ENCODE measurements around the gene PTF1A.
"Not testable (repeated sequence)": the region's sequence is repeated elsewhere in the genome, so short reads cannot be mapped to it uniquely, and the experiment has no call there.

PTF1A gene

GRCh38 chr10:23204773-23205172 lies 12.7 kb downstream of the PTF1A start:
- DNase-seq = no peak

- DNase-seq = no peak
Measured at GRCh38 chr10:23205972-23206642, 14.0 kb downstream of the PTF1A start.

GRCh38 chr10:23217471-23217870 lies 25.4 kb downstream of the PTF1A start:
- no peak for DNase-seq

GRCh38 chr10:23230582-23230981 lies 38.5 kb downstream of the PTF1A start:
- no peak for DNase-seq

- no peak for DNase-seq
Measured at GRCh38 chr10:23238015-23238414, 45.9 kb downstream of the PTF1A start.

- not testable (repeated sequence) for DNase-seq
Measured at GRCh38 chr10:23241779-23242178, 49.7 kb downstream of the PTF1A start.

Measured in T1000 (cell line).